Head of caudate nucleus (tissue), 42 donors: ENCODE data around the gene DYNC1H1.
"Not testable (repeated sequence)": the region's sequence is repeated elsewhere in the genome, so short reads cannot be mapped to it uniquely, and the experiment has no call there.

Source experiments
- DNase-seq, 42 donors: peaks; one replicate each; pipeline versions ENCODE4 v3.0.0 to v3.0.0-alpha.2; 2020 to 2021; ENCODE audit warnings: mixed read lengths in 7 of 42
- intact Hi-C: fragments of 100-400 bp; cut with DNase I; formaldehyde crosslinking; loops from one replicate; pipeline ENCODE4 v1.15.0; 2022

DYNC1H1 gene

DNA sequence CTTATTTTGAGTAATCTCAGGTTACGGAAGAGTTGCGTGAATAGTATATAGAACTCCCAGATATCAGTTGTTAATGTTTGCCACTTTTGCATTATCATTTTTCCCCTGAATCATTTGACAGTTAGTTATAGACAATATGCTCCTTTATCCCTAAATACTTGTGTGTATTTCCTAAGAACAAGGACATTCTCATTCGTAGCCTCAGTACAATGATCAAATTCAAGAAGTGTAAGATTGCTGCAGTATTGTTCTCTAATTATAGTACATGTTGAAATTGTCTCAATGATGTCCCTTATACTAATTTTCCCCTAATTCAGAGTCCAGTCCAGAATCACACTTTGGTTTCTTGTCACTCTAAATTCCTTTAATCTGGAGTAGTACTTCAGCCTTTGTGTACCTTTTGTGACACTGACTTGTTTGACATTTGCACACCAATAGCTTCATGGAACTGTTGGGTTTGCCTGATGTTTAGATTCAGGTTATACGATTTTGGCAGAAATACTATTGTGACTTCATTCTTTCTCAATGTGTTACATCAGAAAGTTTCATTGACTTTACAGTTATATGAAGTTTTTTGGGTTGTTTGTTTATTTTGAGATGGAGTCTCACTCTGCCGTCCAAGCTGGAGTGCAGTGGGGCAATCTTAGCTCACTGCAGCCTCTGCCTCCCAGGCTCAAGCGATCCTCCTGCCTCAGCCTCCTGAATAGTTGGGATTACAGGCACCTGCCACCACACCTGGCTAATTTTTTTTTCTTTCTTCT lies 13.1 kb downstream of the DYNC1H1 start:
- DNase-seq: no peak
- intact Hi-C loops: no loop called here

DNA sequence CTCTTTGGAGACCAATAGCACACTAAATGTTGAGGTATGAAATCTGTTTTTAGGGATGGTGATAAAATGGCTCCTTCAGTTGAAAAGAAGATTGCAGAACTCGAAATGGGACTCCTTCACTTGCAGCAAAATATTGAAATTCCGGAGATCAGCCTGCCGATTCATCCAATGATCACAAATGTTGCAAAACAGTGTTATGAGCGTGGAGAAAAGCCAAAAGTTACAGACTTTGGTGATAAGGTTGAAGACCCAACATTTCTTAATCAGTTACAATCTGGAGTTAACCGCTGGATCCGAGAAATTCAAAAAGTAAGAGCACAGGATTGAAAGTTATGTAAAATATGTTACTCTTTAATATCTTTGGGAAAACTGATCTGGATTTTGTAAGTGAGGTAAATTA lies 15.3 kb downstream of the DYNC1H1 start:
- no peak for DNase-seq
- intact Hi-C loops: no loop called here

DNA sequence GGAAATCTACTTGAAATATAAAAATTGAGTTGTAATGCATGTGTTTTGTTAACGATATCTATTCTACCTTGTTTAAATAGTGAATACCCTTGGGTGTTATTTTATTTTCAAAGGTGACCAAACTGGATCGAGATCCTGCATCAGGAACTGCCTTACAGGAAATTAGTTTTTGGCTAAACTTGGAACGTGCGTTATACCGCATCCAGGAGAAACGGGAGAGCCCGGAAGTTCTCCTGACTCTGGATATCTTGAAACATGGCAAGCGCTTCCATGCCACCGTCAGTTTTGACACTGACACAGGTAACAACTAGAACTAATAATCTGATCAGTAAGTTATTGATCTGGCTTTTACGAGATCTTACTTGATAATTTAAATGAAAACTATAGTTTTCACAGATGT lies 15.9 kb downstream of the DYNC1H1 start:
- intact Hi-C loops: no loop called here
- no peak for DNase-seq

DNA sequence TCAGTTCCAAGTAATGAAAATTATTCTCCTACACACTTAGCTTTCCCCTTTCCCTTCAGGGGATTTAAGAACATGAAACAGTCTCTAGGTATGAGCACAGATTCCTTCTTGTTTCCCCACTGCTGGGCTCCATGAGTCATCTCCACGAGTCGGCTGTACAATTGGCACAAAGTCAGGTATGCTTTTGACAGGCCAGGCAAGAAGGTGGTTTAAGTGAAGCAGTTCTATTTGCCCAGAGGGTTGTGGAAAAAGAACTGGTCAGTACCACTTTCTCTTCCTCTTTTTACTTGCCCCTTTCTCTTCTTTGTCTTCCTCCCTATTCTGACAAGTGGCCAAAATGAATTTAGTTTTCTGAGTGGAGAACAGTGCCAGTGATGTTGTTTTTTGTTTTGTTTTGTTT lies 16.3 kb downstream of the DYNC1H1 start:
- peak in 35 of 42 donors; percentile 19 to 88 (median 62) for DNase-seq
- intact Hi-C loops: no loop called here

DNA sequence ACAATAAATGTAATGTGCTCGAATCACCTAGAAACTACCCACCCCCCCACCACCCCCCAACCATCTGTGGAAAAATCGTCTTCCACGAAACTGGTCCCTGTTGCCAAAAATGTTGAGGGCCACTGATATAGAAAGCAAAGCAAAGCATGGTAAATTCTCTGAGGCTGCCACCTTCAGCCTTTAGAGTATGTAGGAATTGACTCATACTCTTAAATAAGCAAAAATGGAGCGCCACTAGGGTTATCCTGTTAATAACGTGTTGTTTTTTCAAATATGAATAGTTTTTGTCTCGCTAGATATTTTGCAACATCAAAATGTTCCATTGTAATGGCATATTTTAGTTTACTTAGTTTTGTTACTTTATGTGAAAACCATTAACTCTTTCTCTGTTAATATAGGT lies 18.2 kb downstream of the DYNC1H1 start:
- intact Hi-C loops: no loop called here
- DNase-seq: no peak

DNA sequence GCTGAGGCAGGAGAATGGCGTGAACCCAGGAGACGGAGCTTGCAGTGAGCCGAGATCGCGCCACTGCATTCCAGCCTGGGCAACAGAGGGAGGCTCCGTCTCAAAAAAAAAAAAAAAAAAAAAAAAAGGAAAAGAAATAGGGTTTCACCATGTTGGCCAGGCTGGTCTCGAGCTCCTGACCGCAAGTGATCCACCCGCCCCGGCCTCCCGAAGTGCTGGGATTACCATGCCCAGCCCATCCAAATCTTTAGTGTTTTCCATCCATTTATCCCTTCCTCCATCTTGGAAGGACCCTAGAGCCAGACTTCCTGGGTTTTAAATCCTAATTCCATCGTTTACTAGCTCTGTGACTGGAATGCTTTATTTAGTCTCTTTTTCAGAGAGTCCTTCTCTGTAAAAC lies 20.5 kb downstream of the DYNC1H1 start:
- DNase-seq, intact Hi-C loops: not testable (repeated sequence)

DNA sequence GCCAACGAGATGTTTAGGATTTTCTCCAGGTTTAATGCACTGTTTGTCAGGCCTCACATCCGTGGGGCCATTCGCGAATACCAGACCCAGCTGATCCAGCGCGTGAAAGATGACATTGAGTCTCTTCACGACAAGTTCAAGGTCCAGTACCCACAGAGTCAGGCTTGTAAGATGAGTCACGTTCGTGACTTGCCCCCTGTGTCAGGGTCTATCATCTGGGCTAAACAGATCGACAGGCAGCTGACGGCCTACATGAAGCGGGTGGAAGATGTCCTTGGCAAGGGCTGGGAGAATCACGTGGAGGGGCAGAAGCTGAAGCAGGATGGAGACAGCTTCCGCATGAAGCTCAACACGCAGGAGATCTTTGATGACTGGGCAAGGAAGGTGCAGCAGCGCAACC lies 21.6 kb downstream of the DYNC1H1 start:
- no peak for DNase-seq
- intact Hi-C loops: no loop called here

DNA sequence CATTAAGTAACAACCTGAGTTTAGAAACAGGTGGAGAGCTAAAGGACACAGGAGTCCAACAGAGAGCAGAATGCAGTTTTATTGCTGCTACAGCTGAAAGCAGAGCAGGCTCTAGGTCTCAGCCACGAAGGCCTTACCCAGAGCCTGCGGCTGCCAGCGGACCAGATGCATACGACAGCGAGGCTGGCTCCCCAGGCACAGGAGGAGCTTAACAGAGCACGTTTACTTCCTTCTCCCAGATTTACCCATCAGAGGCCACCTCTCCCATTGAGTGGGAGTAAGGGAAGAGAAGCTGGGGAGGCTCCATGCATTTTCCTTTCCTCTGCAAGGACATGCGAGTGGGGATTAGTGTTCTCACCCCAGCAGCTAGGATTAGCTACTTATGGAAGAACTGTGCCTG lies 22.6 kb downstream of the DYNC1H1 start:
- DNase-seq: peak in 15 of 42 donors; percentile 16 to 70 (median 41)
- intact Hi-C loops: no loop called here

DNA sequence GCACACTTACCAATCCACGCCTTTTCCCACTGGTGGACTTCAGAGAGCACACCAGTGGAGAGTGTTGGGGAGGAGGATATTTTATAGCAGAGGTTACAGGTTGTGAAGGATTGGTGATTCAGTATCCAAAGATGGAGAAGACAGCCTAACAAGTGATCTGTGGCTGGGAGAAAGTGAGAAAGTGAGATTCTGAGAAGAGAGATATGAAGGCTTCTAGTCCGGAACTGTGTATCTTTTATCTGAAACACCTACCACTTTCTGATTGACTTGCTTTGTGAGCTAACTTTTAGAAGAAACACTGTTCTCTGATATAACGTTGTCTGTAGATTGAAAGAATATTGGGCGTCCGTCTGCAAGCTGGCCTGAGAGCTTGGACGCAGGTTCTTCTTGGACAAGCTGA lies 24.0 kb downstream of the DYNC1H1 start:
- intact Hi-C loops: no loop called here

DNA sequence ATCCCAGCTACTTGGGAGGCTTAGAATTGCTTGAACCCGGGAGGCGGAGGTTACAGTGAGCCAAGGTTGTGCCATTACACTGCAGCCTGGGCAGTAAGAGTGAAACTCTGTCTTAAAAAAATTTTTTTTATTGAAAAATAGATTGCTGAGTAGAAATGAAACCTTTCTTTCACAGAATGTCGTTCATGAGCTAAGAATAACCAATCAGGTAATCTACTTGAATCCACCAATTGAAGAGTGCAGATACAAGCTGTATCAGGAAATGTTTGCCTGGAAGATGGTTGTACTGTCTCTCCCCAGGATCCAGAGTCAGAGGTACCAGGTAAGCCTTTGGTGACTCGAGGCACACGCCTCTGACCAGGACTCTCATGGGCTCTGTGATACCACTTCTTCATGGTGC lies 27.0 kb downstream of the DYNC1H1 start:
- intact Hi-C loops: no loop called here
- DNase-seq: no peak

More for the DNA sequence above, 24.0 kb downstream of the DYNC1H1 start:
- no peak for DNase-seq

DNA sequence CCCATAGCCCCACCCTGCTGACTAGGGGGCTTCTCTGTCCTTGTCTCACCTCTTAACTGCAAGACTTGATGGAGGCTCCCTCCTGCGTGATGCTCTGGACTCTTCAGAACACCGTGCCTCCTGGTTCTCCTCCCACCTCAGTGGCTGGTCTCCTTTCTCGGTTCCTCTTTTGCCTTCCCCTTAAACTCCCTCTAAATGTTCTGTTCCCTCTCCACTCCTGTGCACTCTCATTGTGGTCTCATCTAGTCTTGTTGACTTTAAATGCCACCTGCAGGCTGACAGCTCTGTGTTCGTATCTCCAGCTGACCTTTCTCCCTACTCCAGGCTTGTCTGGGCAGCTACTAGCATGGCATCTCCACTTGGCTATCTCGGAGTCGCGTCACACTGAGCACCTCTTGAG lies 28.3 kb downstream of the DYNC1H1 start:
- intact Hi-C loops: no loop called here

DNA sequence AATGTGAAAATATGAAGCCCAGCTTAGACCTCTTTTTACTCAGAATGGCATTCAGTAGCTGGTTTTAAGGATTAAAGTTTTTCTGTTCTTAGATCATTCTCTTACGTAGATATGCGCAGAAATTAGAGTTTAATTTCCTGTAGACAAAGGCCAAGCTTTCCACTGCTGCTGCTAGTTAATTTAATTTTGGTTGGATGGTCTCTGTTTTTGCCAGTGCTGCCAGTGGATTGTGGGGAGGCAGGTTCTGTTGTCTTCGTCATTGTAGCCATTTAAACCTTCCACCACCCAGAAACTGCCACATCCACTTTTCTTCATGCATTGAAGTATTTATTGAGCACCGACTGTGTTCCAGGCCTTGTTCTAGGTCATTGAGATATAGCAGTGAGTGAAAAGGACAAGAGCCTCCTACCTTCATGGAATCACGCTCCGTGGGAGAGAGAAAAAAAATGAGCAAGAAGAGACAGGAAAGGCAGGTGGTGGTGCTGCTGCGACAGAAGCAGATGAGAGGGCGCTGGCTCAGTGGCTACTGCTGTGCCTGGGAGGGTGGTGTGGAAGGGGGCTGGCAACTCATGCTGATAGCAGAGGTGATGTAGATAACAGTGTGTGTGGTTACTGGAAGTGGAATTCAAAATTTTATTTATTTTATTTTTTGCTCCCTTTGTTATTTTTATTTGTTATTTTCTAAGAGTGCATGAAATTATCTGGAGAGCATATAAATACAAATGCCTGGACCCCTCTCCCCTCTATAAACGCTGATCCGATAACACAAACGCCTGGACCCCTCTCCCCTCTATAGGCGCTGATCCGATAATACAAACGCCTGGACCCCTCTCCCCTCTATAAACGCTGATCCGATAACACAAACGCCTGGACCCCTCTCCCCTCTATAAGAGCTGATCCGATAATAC lies 33.3 kb downstream of the DYNC1H1 start:
- intact Hi-C loops: no loop called here
- DNase-seq: peak in 23 of 42 donors; percentile 10 to 68 (median 34)

More for the DNA sequence above, 28.3 kb downstream of the DYNC1H1 start:
- DNase-seq: no peak

DNA sequence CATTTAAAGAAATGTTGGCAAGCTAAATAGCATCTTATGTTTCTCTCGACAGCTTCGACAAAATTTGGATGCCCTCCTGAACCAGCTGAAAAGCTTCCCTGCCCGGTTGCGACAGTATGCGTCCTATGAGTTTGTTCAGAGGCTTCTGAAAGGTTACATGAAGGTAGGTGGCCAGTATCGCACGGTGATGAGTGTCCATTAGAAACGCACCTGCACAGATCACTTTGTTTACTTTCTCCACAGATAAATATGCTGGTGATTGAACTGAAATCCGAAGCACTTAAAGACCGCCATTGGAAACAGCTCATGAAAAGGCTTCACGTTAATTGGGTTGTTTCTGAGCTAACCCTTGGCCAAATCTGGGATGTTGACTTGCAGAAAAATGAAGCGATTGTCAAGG lies 36.5 kb downstream of the DYNC1H1 start:
- intact Hi-C loops: no loop called here
- DNase-seq: no peak

DNA sequence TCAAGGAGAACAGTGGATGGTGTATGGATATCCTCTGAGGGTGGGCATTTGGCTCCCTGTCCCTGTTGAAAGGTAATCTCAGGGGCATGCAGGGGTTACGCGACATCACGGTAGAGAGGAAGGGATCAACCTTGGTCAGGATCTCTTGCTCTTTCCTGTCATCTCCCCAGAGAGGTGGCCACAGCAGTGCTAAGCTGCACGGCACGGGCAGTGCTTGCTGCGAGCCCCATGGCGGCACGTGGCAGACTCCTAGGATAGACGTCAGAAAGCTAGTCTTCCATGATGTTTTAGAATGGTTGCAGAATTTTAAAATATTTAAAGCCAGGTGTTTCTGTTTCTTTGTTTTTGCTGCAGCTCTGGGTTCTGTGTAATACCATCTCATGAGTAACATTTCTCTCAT lies 41.0 kb downstream of the DYNC1H1 start:
- intact Hi-C loops: no loop called here
- DNase-seq: no peak

DNA sequence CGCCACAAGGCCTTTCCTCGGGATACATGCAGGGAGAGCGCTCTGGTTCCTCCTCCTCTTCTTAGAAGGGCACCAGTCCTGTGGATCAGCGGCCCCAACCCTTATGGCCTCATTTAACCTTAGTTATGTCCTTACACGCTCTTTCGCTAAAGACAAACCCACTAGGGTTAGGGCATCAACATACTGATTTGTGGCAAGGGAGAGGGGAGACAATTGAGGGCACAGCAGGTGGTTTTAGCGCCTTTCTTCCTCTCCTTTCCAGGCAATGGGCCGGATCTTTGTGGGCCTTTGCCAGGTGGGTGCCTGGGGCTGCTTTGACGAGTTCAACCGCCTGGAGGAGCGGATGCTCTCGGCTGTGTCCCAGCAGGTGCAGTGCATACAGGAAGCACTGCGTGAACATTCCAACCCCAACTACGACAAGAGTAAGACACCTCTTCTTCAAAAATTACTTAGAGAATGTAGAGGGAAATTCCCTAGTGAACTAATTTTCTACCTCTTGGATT lies 43.6 kb downstream of the DYNC1H1 start:
- intact Hi-C loops: no loop called here
- no peak for DNase-seq

DNA sequence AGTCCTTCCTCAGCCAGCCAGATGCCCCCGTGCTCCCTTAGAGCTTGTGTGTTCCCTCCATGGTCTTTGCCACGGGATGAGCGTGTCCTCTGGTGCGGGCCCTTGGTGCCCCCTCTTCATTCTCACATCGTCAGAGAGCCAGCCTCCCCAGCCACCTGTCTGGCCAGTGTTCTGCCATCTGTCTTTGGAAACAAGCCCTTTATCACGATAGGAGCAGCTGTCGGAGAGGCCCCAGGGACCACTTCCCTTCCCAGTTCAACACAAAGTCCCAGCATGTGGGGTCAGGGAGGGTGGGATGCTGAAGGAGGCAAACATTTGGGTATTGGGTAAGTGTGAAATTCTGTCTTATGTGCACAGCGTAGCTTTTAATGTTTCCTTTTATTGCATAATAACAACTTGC lies 44.5 kb downstream of the DYNC1H1 start:
- DNase-seq: no peak
- intact Hi-C loops: no loop called here

DNA sequence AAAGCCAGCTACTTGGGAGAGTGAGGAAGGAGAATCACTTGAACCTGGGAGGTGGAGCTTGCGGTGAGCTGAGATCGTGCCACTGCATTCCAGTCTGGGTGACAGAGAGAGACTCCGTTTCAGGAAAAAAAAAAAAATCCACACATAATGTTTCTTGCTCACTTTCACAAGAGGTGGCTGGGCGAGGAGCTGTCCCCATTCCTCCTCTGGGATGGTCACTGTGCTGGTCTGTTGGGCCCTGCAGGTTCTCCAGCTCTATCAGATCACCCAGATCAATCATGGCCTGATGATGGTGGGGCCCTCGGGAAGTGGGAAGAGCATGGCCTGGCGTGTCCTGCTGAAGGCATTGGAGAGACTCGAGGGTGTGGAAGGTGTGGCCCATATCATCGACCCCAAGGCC lies 47.3 kb downstream of the DYNC1H1 start:
- intact Hi-C loops: no loop called here
- DNase-seq: no peak

DNA sequence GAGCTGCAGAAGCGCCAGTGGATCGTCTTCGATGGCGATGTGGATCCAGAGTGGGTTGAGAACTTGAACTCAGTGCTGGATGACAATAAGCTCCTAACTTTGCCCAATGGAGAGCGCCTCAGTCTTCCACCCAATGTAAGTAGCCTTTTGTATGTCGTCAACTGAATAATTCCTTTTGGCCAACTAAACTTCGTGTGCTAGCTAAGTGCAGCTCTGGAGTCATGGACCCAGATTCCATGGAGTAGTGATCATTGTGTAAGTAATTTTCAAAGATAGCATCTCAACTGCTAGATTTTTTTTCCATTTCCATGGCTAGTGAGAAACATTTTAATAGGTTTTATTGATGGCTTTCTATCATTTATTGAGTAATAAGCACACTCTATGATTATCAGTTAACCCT lies 48.0 kb downstream of the DYNC1H1 start:
- intact Hi-C loops: no loop called here
- no peak for DNase-seq

DNA sequence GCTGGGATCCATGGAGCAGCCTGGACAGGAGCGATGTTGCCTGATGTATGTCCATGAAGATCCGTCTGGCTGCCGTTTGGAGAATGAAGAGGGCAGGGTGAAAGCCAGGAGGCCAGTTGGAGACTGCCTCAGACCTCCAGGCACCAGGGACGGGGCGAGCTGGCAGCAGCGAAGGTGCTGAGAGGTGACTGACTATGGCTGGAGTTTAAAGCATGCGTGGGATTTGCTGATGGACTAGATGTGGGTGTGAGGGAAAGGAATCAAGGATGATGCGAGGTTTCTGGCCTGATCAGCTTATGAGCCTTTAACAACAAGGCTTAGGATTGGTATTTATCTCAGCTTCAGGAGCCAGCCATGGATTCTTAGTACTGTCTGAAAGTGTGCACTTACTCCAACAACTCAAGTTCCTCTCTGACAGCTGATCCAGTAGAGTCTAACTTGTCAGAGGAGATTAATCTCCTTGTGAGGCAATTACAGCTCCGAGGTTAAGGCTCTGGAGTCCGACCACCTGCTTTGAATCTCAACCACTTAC lies 49.4 kb downstream of the DYNC1H1 start:
- intact Hi-C loops: no loop called here
- no peak for DNase-seq

DNA sequence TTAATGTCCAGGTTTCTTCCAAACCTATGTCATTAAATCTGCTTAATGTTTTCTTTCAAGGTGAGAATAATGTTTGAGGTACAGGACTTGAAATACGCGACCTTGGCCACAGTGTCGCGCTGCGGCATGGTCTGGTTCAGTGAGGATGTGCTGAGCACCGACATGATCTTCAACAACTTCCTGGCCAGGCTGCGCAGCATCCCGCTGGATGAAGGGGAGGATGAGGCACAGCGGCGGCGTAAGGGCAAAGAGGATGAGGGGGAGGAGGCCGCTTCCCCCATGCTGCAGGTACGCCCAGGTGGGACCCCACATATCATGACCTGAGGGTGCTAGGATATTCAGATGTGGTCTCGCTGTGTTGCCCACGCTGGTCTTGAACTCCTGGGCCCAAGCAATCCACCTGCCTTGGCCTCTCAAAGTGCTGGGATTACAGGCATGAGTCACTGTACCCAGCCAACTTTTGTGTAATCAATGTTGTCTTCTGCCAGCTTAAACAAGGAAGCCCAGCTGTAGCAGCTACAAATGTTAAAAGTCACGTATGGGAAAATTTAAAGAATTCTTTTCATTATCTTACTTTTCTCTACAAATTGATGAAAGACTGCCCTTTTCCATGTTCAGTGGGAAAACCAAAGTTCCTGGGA lies 50.8 kb downstream of the DYNC1H1 start:
- intact Hi-C loops: no loop called here
- no peak for DNase-seq
